Measurements from ENCODE around the gene FBXL19. TPM values are rescaled to one million over a fixed set of nuclear protein-coding genes. Genes with fewer than 3 reads are reported as not detected.

Gene FBXL19
- total and polyA plus RNA-seq, 9 of the 15 experiments (the other 6 are each of a cell fraction or from before 2014, with no cell fraction given), result 0.13 to 48.0 (median 13.5) TPM; not detected in 1

DNA sequence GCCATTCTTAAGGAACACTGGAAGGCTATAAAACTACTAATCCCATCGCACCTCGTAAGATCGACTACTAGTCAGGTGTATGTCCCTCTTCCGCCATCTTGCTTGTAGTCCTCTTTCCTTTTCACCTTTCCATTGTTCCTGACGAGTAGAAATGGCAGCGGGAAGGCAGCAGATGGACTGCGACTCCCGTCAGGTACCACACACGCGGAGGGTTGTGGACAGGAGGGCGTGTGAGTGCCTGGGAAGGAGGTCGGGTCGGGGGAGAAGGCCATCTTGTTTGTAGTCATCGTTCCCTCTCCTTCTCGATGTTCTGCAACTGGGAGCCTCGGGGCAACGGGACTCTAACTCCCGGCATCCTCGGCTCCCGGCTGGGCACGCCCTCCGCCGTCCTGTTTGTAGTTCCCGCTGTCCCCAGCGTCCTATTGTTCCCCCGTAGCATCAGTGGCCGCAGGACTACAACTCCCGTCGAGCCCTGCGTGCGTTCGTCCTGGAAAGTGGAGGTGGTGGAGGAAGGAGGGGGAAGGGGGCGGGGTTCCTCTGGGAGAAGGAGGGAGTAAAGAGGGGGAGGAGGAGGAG, 324 bp upstream of the FBXL19 start (continued):
- TF ChIP-seq, protein P1, sequence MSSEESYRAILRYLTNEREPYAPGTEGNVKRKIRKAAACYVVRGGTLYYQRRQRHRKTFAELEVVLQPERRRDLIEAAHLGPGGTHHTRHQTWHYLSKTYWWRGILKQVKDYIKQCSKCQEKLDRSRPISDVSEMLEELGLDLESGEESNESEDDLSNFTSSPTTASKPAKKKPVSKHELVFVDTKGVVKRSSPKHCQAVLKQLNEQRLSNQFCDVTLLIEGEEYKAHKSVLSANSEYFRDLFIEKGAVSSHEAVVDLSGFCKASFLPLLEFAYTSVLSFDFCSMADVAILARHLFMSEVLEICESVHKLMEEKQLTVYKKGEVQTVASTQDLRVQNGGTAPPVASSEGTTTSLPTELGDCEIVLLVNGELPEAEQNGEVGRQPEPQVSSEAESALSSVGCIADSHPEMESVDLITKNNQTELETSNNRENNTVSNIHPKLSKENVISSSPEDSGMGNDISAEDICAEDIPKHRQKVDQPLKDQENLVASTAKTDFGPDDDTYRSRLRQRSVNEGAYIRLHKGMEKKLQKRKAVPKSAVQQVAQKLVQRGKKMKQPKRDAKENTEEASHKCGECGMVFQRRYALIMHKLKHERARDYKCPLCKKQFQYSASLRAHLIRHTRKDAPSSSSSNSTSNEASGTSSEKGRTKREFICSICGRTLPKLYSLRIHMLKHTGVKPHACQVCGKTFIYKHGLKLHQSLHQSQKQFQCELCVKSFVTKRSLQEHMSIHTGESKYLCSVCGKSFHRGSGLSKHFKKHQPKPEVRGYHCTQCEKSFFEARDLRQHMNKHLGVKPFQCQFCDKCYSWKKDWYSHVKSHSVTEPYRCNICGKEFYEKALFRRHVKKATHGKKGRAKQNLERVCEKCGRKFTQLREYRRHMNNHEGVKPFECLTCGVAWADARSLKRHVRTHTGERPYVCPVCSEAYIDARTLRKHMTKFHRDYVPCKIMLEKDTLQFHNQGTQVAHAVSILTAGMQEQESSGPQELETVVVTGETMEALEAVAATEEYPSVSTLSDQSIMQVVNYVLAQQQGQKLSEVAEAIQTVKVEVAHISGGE (CRISPR knock-in tag; IDR thresholded peaks at IDR 0.05), result no peak; a peak in 2 of 6 replicates
- TF ChIP-seq SMAD2 (IDR thresholded peaks at IDR 0.05; ENCODE audit: low read depth, low read length) (no peak), ARID1B (IDR thresholded peaks at IDR 0.05) (no peak), PTTG1 (tag; IDR thresholded peaks at IDR 0.05; ENCODE audit: low read depth) (no peak), ZNF644 (tag; IDR thresholded peaks at IDR 0.05; ENCODE audit: low read depth) (peak; percentile 93), ZNF143 (CRISPR knock-in tag; IDR thresholded peaks at IDR 0.05) (peak; percentile 77), JUND (IDR thresholded peaks at IDR 0.05; ENCODE audit: borderline replicate concordance, low read depth, low read length) (peak; percentile 9; the same call in 1 of the 2 replicates), JUND (tag; IDR thresholded peaks at IDR 0.05; ENCODE audit: borderline replicate concordance, low read depth, low read length) (no peak; the same call in 2 of the 3 replicates), TSC22D4 (tag; IDR thresholded peaks at IDR 0.05) (no peak), RBM17 (IDR thresholded peaks at IDR 0.05; ENCODE audit: borderline replicate concordance, low read depth, low read length) (no peak), CBFA2T2 (conservative IDR thresholded peaks at IDR 0.05) (no peak), SMAD1 (IDR thresholded peaks at IDR 0.05; ENCODE audit: low read depth, low read length, partially characterized antibody) (no peak), RBFOX2 (IDR thresholded peaks at IDR 0.05; ENCODE audit: low read depth, low read length) (peak; percentile 87), BACH1 (tag; IDR thresholded peaks at IDR 0.05) (peak; percentile 29; the same call in 1 of the 2 replicates), ZFX (CRISPR knock-in tag; IDR thresholded peaks at IDR 0.05) (no peak; the same call in 1 of the 2 replicates)
- TF ChIP-seq, protein P2, sequence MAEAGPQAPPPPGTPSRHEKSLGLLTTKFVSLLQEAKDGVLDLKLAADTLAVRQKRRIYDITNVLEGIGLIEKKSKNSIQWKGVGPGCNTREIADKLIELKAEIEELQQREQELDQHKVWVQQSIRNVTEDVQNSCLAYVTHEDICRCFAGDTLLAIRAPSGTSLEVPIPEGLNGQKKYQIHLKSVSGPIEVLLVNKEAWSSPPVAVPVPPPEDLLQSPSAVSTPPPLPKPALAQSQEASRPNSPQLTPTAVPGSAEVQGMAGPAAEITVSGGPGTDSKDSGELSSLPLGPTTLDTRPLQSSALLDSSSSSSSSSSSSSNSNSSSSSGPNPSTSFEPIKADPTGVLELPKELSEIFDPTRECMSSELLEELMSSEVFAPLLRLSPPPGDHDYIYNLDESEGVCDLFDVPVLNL (CRISPR knock-in tag; IDR thresholded peaks at IDR 0.05; ENCODE audit: low read depth), result no peak; the same call in 1 of the 2 replicates
- TF ChIP-seq, protein P3, sequence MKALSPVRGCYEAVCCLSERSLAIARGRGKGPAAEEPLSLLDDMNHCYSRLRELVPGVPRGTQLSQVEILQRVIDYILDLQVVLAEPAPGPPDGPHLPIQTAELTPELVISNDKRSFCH (CRISPR knock-in tag; IDR thresholded peaks at IDR 0.05), result no peak
- TF ChIP-seq, protein P3 (tag; IDR thresholded peaks at IDR 0.05), result peak; percentile 88

Data from K562 (cell line).